Prostate gland (tissue), 2 donors: Measurements from ENCODE around the gene GNRHR.

Experiments
- POLR2A ChIP-seq: fragments of 450-650 bp; IDR thresholded peaks from one replicate; pipeline ENCODE4 v1.6.1; 2016; ENCODE audit warnings: antibody characterized with exemption, mild to moderate bottlenecking
- TF ChIP-seq, protein P1 (sequence below), 4 experiments: fragments of 200-600 bp in 2 of 4; fragments of 450-650 bp in 2 of 4; sonication (generic) in 2 of 4; IDR thresholded peaks; 1 replicate in 3 of 4; 2 replicates in 1 of 4; pipeline ENCODE4 v1.5.1; 2016 to 2019; ENCODE audit warnings: antibody characterized with exemption in 4 of 4, mild to moderate bottlenecking in 2 of 4, moderate library complexity in 2 of 4

DNA sequence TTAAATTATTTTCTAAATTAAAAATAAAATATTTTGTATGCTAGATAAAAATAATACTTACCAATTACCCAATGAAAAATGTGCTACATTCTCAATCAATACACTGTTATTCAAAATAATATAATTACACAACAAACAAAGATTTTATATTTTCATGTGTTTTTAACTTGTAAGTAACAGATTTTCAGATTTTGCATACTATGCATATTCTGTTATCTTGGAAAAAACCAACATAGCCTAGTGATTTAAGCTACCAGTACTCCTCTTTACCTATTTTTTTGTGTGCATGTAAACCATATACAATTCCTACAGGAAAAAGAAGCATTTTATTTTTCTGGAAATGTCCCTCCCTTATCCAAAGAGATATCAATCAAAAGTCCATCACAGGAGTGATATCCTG lies 10.0 kb upstream of the GNRHR start:
- TF ChIP-seq, protein P1, sequence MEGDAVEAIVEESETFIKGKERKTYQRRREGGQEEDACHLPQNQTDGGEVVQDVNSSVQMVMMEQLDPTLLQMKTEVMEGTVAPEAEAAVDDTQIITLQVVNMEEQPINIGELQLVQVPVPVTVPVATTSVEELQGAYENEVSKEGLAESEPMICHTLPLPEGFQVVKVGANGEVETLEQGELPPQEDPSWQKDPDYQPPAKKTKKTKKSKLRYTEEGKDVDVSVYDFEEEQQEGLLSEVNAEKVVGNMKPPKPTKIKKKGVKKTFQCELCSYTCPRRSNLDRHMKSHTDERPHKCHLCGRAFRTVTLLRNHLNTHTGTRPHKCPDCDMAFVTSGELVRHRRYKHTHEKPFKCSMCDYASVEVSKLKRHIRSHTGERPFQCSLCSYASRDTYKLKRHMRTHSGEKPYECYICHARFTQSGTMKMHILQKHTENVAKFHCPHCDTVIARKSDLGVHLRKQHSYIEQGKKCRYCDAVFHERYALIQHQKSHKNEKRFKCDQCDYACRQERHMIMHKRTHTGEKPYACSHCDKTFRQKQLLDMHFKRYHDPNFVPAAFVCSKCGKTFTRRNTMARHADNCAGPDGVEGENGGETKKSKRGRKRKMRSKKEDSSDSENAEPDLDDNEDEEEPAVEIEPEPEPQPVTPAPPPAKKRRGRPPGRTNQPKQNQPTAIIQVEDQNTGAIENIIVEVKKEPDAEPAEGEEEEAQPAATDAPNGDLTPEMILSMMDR (IDR thresholded peaks at IDR 0.05): no peak
- TF ChIP-seq POLR2A: no peak
